Measurements from ENCODE around the gene CAMK4. TPM values are rescaled to one million over a fixed set of nuclear protein-coding genes. Genes with fewer than 3 reads are reported as not detected.

CAMK4 gene
- polyA plus RNA-seq, 1 donor (not counting 4 experiments of a cell fraction or from before 2014, with no cell fraction given) = 0.45 TPM

GRCh38 chr5:111494355-111494999 lies 270.3 kb downstream of the CAMK4 start:
- peak overlapping the region; percentile 58 for H3K4me2 ChIP-seq (ENCODE audit: control insufficient read depth, extremely low read depth, insufficient read depth, low read depth, low read length)
- H3K4me1 ChIP-seq (ENCODE audit: control insufficient read depth, extremely low read depth, insufficient read depth, low read length) = peaks cover 23% of the 10 kb centered on the region
- FAIRE-seq (peak; percentile 56), DNase-seq (ENCODE audit: low read depth, low spot score) (peak; percentile 59)
- H4K20me1 ChIP-seq (ENCODE audit: control insufficient read depth, extremely low read depth, insufficient read depth, low read length) = no peaks in the 10 kb centered on the region
- no peaks in the 10 kb centered on the region for H3K27me3 ChIP-seq (ENCODE audit: control insufficient read depth, extremely low read depth, insufficient read depth, low read length)
- H3K9ac ChIP-seq (ENCODE audit: control insufficient read depth, extremely low read depth, insufficient read depth, low read length) = no peak overlapping the region
- H3K79me2 ChIP-seq (ENCODE audit: control insufficient read depth, insufficient read depth, low read length) = peaks cover 2% of the 10 kb centered on the region
- no peaks in the 10 kb centered on the region for H3K9me1 ChIP-seq (ENCODE audit: control insufficient read depth, extremely low read depth, insufficient read depth, low read length)
- no peak overlapping the region for H2AFZ ChIP-seq (ENCODE audit: control insufficient read depth, low read length)
- H3K36me3 ChIP-seq (ENCODE audit: control insufficient read depth in 2 of 2, extremely low read depth in 1 of 2, insufficient read depth in 2 of 2, low read length in 2 of 2) = peaks cover 4 to 7% of the 10 kb centered on the region in 2 experiments
- dilution Hi-C loops (cut with MboI; ENCODE audit: extremely low pct_ligation_motif_present, low sequenced_read_pairs) = no loop called here
- H3K9me3 ChIP-seq (ENCODE audit: control insufficient read depth, low read depth, low read length) = no peaks in the 10 kb centered on the region
- TF ChIP-seq, protein P1, sequence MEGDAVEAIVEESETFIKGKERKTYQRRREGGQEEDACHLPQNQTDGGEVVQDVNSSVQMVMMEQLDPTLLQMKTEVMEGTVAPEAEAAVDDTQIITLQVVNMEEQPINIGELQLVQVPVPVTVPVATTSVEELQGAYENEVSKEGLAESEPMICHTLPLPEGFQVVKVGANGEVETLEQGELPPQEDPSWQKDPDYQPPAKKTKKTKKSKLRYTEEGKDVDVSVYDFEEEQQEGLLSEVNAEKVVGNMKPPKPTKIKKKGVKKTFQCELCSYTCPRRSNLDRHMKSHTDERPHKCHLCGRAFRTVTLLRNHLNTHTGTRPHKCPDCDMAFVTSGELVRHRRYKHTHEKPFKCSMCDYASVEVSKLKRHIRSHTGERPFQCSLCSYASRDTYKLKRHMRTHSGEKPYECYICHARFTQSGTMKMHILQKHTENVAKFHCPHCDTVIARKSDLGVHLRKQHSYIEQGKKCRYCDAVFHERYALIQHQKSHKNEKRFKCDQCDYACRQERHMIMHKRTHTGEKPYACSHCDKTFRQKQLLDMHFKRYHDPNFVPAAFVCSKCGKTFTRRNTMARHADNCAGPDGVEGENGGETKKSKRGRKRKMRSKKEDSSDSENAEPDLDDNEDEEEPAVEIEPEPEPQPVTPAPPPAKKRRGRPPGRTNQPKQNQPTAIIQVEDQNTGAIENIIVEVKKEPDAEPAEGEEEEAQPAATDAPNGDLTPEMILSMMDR (optimal IDR thresholded peaks at IDR 0.05 in 1 of 3, IDR thresholded peaks at IDR 0.05 in 1 of 3, conservative IDR thresholded peaks at IDR 0.05 in 1 of 3; ENCODE audit: extremely low read depth in 1 of 3, insufficient read depth in 2 of 3, low read length in 3 of 3) = no peak
- no peak for TF ChIP-seq EZH2 (IDR thresholded peaks at IDR 0.05; ENCODE audit: low read length)
- H3K4me3 ChIP-seq (ENCODE audit: control insufficient read depth in 2 of 3, extremely low read depth in 1 of 3, insufficient read depth in 2 of 3, low read depth in 1 of 3, low read length in 3 of 3) = no peak overlapping the region
- H3K27ac ChIP-seq (ENCODE audit: control insufficient read depth, insufficient read depth, low read length) = peak overlapping the region; percentile 46

DNA sequence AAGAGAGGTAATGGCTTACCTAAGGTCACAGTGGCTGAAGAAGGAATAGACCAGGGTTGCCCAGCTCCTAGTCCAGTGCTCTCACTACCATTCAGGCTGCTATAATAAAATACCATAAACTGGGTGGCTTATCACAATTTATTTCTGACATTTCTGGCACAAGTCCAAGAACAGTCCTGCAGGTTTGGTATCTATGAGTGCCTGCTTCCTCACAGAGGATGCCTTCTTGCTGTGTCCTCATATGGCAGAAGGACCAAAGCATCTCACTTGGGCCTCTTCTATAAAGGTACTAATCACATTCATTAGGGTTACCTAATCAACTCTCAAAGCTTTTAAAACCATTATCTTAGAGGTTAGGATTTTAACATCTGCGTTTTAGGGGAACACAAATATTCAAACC lies 271.0 kb downstream of the CAMK4 start:
- H3K27ac ChIP-seq (ENCODE audit: control insufficient read depth, insufficient read depth, low read length) = peak overlapping the region; percentile 19
- H2AFZ ChIP-seq (ENCODE audit: control insufficient read depth, low read length) = no peak overlapping the region
- peak overlapping the region; percentile 58 for H3K4me2 ChIP-seq (ENCODE audit: control insufficient read depth, extremely low read depth, insufficient read depth, low read depth, low read length)
- TF ChIP-seq, protein P1 (optimal IDR thresholded peaks at IDR 0.05 in 1 of 3, IDR thresholded peaks at IDR 0.05 in 1 of 3, conservative IDR thresholded peaks at IDR 0.05 in 1 of 3; ENCODE audit: extremely low read depth in 1 of 3, insufficient read depth in 2 of 3, low read length in 3 of 3) = no peak
- no peak for TF ChIP-seq EZH2 (IDR thresholded peaks at IDR 0.05; ENCODE audit: low read length)
- no peak overlapping the region for H3K4me3 ChIP-seq (ENCODE audit: control insufficient read depth in 2 of 3, extremely low read depth in 1 of 3, insufficient read depth in 2 of 3, low read depth in 1 of 3, low read length in 3 of 3)
- no peaks in the 10 kb centered on the region for H3K27me3 ChIP-seq (ENCODE audit: control insufficient read depth, extremely low read depth, insufficient read depth, low read length)
- no peak overlapping the region for H3K9ac ChIP-seq (ENCODE audit: control insufficient read depth, extremely low read depth, insufficient read depth, low read length)
- H3K4me1 ChIP-seq (ENCODE audit: control insufficient read depth, extremely low read depth, insufficient read depth, low read length) = peaks cover 23% of the 10 kb centered on the region
- no peak for DNase-seq (ENCODE audit: low read depth, low spot score)
- no peaks in the 10 kb centered on the region for H4K20me1 ChIP-seq (ENCODE audit: control insufficient read depth, extremely low read depth, insufficient read depth, low read length)
- peak; percentile 68 for FAIRE-seq
- H3K79me2 ChIP-seq (ENCODE audit: control insufficient read depth, insufficient read depth, low read length) = peaks cover 5% of the 10 kb centered on the region
- no peaks in the 10 kb centered on the region for H3K9me3 ChIP-seq (ENCODE audit: control insufficient read depth, low read depth, low read length)
- H3K36me3 ChIP-seq (ENCODE audit: control insufficient read depth in 2 of 2, extremely low read depth in 1 of 2, insufficient read depth in 2 of 2, low read length in 2 of 2) = peaks cover 6 to 8% of the 10 kb centered on the region in 2 experiments
- H3K9me1 ChIP-seq (ENCODE audit: control insufficient read depth, extremely low read depth, insufficient read depth, low read length) = no peaks in the 10 kb centered on the region
- dilution Hi-C loops (cut with MboI; ENCODE audit: extremely low pct_ligation_motif_present, low sequenced_read_pairs) = no loop called here

All from keratinocyte (primary cell).